HG02943 (cell line): Measurements from ENCODE around the gene KIAA1328.

Experiments used
- ATAC-seq: cut with Tn5 transposase; IDR thresholded peaks from one replicate; pipeline ENCODE4 v1.9.1; 2021; ENCODE audit warnings: mild to moderate bottlenecking, low read depth, moderate library complexity; ENCODE audit not compliant: unreplicated experiment

KIAA1328 gene

DNA sequence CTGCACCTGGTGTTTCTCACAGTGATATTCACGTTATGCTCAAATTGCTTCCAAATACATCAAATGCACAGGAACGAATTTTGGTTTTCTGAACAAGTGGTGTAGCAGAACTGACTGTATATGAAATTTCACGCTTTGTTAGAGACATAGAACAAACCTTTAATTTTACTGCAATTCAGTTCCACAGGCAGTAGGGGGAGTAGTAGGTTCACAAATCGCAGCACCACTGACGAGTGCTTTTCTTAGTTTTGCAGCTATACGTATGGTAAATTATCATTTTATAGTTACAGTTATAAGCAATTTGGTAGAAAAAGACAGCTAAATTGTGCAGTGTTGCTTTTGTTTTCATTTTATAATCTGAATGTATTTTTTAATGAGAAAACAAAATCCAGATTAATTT is 113.3 kb downstream of the KIAA1328 start:
- ATAC-seq = no peak

DNA sequence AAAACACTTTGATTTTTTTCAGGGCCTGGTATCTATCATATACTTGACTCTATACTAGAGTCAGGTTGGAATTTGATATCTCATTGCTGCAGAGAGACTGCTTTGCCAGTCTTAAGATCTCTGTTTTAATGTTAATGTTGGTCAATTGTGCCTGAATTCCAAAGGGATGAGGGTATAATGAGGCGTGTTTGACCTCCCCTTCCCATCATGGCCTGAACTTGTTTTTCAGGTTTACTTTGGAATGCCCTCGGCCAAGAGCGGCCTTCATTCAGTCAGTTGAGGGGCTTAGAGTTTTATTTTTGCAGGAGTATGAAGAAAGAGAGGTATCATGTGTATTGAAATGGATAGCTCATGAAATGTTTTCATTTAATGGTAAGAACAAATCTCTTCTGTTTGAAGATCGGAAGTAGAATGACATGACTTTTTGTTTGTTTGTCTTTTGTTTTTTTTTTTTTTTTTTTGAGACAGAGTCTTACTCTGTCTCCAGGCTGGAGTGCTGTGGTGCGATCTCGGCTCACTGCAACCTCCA is 119.0 kb downstream of the KIAA1328 start:
- no peak for ATAC-seq

DNA sequence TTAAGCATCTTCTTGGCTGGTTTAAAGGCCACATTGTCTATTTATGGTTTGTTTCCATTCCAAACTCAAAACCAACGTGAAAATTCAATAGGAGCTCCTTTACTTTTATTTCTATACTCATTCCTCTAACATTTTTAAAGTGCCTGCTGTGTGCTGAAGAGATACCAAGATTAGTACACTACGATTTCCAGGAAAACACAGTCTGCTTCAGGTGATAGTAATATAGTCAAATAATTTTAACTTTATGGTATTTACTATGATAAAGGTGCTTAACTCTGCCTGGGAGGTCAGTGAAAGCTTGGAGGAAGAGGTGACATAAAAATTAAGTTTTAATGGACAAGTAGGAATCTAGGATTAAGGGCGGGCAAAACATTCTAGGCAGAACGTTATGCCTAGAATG is 121.4 kb downstream of the KIAA1328 start:
- no peak for ATAC-seq

DNA sequence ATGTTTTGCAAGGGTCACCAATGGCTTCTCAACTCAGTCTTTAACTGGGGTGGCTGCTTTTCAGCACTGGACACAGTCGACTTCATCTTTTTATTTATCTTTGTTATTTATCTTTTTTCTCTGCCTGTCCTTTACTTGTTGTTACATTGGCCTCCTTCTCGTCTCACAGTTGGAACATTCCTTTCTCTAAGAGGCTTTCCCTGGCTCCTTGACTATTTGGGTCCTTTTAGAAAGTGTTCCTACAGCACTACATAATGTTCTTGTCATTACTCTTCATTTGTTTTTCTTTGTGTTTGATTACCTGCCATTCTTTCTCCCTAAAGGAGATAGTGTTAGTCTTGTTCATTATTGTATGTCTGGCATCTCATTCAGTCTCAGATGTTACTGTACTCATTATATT is 122.0 kb downstream of the KIAA1328 start:
- no peak for ATAC-seq

DNA sequence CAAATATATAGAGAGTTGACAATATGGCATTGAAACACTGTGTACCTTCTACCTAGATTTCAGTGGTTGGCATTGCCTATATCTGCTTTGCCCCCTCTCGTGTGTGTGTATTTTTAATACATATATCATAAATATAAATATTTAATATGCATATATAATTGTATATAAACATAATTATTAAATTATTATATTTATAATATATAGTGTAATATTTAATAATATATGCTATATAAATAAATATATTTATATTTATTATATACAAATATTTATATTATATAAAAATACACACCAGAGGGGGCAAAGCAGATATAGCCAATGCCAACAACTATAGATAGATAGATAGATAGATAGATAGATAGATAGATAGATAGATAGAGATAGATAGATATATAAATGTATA is 124.1 kb downstream of the KIAA1328 start:
- ATAC-seq = no peak

DNA sequence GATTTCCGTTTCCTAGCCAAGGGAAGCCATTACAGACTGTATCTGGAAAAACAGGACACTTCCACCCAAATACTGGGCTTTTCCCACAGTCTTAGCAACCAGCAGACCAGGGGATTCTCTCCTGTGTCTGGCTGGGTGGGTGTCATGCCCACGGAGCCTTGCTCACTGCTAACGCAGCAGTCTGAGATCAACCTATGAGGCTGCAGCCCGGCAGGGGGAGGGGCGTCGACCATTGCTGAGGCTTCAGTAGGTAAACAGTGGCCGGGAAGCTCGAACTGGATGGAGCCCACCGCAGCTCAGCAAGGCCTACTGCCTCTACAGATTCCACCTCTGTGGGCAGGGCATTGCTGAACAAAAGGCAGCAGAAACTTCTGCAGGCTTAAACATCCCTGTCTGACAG is 131.1 kb downstream of the KIAA1328 start:
- ATAC-seq = no peak

DNA sequence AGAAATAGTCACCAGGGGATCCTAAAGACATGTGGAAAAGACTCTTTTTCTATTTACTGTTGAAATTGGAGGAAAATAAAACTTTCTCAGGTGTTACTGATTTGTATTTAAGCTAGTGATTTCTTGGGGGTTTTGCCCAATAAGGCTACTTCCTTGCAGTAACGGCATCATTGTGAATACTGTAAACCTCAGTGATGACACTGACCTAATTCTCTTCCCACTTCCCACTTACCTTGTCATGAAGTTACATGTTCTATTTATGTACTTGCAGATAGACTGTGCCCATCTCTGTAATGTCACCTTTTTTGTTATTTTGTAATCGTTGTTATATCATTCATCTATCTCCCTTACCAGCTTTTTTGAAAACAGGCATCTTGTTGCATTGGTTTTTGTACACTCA is 134.5 kb downstream of the KIAA1328 start:
- ATAC-seq = no peak

DNA sequence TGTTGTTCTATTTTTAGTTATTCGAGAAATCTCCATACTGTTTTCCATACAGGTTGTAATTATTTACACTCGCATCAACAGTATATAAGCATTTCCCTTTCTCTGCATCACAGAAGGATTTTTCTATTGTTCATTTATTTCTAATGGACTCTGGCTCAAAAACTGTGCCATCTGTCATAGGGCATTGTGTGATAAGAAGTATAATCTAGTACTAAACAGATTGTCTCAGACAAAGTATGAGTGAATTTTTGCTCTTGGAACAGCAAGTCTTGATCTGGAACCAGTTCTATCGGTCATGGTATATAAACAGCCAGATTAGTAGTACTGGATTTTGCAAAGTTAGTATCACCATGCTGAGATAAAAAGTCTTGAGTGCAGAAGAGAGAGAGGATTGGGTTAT is 145.8 kb downstream of the KIAA1328 start:
- no peak for ATAC-seq

DNA sequence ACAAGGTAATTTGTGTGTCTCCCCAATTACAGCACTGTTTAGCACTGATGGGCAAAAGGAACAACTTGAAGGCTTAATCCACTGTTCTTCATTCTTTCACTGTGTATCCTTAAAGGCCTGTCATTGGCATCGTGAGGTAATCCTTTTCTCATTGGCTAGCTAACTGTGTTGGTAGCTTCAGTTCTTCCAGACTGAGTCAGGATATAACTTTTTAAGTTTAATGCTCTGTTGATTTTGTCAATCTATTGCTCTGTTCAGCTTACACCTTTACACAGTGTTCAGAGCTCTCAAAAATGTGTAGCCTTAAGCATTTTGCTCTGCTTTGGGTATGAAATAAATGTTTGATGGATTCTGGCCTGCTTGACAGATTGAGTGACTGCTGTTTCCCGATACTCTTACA is 148.2 kb downstream of the KIAA1328 start:
- no peak for ATAC-seq

DNA sequence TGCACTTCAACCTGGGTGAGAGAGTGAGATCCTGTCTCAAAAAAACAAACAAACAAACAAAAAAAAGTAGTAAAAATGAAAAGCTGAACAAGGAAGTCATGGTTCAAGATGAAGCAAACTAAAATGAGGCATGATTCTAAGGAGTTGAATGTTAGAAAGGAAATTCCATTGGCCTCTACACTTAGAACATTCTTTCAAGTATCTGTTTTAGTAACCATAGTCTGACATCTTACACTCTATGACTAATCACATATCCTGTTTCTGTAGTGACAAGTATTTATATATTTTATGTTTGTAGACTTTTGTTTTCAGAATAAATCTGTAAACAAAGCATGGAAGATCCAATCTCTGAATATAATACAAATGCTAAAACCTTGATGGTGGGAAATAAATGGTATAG is 164.1 kb downstream of the KIAA1328 start:
- ATAC-seq = no peak

DNA sequence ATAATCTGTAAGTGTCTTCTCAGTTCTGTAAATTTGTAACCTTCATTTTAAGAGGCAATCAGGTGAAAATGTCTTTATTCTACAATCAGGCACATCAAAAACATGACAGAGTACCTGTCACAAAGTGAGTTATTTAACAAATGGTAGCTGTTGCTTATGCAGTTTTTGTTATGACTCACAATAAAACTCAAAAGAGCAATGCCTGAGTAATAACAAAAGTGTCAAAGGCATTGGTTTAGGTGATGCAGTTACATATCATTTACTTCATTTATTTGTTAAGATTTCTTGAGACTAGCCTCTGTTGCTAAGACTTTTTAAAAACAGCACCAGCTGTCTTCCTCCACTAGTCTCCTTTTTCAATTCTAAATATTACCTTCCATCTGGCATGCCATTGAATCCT is 177.8 kb downstream of the KIAA1328 start:
- ATAC-seq = peak; percentile 63

DNA sequence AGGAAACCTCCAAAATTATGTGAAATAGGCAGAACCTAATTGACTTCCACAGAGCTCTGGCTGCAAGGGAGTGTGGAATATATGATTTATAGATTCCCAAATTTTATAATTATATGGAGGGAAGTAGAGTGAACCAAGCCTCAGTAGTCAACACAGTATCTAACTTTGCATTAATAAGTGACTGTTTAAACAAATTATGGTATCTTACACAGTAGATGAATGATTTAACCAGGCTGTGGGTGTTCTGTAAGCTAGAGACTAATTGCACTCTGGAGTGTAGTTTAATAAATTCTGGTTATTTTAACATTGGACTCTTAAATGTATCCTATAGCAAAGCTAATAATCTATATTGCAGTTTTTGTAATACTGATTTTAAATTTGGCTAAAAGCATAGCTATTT is 183.5 kb downstream of the KIAA1328 start:
- ATAC-seq = no peak

DNA sequence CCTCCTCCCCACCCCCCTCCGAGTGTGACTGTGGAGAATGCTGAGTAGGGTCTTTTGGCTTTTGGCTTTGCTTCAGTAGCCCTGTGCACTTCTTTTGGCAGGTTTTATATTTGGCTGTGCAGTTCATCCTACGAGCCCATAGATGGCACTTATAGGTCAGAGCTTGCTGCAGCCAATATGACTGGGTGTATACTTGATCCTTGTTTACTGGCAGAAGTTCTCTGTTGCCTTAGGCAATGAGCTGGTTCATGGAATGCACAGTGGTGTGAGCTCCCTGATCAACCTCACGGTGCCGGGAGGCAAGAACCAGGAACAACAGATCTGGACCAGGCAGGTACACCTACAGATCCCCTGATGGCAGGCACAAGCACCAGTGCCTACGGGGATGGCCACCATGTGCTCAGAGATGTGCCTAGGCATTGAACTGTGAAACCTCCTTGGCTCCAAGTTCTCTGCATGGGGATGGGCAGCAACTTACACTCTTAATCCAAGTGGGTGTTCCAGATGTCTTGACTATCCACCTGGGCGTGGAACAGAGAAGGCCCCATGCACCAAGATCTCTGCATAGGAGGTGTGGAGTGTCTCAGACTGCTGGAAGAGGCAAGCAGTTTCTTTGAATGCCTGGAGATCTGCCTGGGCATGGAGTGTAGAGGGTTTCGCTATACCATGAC is 190.4 kb downstream of the KIAA1328 start:
- no peak for ATAC-seq

DNA sequence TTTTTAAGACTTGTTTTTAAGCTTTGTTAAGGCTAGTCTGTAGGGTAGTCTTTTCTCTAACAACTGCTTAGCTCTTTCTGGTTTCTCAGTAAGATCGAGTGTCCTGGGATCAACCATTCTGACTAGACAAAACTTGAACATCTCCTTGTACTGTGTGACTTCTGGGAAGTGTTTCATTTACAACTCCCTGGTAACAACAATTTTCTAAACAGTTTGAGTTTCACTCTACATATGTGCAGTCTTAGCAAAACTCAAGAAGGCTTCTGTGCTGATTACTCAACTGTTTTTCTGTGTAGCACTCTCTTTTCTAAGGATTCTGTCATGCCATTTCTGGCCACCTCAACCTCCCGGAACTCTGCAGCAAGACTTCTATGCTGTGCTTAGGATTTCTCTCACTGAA is 204.5 kb downstream of the KIAA1328 start:
- no peak for ATAC-seq

DNA sequence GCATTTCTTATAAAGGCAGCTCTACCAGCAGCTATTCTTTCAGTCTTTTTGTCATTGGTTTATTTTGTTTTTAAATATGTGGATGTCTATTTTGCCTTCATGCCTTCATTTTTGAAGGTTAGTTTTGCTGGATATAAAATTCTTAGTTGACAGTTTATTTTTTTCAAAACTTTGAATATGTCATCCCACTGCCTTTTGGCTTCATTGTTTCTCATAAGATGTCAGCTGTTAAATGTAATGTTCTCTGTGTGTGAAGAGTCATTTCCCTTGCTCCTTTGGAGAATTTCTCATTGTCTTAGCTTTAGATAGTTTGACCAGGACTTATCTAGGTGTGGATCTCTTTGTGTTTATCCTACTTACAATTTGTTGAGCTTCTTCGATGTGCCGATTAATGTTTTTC is 213.5 kb downstream of the KIAA1328 start:
- ATAC-seq = no peak

DNA sequence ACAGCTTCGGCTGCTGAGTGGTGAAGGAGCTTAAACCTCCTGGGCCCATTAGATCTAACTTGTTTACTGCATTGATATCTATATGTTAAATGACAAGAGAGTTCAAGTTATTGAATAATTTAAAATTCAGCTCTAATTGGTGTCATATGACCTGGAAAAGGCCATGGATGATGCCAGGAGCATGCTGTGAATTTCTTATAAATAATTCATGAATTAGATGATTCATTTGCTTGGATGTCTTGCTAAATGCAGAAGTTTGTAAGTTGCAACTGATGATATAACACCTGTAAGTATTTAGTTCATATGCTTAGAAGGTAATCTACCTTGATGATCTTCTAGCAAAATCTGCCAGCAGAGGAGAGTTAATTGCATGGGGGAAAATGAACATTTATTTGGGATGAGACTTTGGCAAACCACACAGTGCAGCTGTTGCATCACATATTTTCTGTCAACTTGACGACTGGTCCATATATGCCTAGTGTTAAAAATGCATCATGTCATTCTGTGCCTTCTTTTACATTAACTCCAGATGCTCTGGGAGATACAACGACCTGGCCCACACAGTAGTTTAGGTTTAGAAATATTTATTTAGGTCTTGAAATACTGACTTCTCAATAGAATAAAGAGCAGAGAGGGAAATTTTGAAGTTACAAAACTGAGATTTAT is 226.3 kb downstream of the KIAA1328 start:
- no peak for ATAC-seq

DNA sequence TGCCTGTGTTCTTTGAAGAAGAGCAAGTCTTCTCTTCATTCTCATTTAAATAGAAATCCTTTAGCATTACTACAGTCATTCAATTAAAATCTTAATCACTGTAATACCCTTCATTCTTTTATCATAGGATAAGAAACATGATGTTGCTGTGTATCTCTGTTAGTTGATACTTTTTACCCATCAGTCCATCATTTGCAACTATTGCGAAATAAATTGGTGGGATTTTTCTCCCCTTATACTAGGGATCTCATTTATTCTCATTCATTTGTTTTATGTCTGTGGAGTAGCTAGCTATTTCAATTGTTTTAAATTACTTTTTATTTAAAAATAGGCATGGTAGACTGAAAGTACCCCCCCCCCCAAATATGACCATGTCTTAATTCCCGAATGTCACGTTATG is 235.3 kb downstream of the KIAA1328 start:
- ATAC-seq = no peak

DNA sequence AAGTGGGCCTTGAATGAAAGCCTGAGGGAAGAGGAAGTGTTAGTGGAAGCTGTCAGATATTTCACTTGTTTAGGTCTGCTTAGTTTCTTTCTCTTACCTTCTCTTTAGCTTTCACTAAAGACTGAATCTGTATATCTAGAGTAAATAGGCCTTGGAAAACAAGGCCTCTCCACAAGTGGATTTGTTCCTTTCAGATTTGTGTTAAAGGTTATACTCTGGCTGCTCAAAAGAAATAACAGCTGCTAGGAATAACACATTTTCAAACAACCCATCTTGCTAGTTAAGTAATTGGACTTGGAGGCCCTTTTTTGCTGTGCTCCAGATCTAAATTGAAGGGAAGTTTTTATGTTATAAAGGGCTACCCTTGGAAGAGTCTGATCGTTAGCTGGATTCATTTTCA is 236.3 kb downstream of the KIAA1328 start:
- no peak for ATAC-seq

DNA sequence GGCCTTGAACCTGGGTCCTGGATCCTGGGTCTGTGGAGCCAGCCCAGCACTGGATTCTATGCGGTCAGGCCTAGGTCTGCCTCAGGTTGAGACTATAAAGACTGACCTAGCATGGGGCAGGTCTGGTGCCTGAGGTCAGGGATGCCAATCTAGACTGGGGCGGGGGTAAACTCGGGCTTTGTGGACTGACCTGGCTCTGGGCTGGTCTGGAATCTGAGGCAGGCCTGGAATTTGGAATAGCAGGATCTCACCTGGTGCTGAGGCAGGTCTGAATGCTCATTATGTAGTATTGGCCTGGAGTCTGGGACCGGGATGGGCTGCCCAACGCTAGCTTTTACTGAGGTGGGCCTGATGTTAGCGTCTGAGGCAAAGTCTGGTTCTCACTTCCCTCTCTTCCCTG is 256.0 kb downstream of the KIAA1328 start:
- ATAC-seq = no peak

DNA sequence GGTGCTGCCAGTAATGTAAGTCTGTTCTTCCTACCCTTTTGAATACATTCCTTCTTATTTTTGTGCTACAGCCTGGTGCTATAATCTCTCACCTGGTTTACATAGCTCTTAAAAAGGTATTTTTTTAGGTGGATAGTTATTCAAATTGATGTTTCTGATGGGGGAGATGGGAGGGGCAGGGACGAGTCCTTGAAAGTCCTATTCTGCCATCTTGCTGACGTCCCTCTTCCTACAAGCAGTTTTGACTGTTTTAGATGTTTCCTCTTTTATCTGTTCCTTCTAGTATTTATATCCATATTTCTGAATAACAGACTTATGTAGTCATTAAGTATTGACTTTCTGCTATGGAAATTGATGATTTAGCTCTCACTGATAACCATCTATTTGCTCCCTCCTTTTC is 256.4 kb downstream of the KIAA1328 start:
- no peak for ATAC-seq

DNA sequence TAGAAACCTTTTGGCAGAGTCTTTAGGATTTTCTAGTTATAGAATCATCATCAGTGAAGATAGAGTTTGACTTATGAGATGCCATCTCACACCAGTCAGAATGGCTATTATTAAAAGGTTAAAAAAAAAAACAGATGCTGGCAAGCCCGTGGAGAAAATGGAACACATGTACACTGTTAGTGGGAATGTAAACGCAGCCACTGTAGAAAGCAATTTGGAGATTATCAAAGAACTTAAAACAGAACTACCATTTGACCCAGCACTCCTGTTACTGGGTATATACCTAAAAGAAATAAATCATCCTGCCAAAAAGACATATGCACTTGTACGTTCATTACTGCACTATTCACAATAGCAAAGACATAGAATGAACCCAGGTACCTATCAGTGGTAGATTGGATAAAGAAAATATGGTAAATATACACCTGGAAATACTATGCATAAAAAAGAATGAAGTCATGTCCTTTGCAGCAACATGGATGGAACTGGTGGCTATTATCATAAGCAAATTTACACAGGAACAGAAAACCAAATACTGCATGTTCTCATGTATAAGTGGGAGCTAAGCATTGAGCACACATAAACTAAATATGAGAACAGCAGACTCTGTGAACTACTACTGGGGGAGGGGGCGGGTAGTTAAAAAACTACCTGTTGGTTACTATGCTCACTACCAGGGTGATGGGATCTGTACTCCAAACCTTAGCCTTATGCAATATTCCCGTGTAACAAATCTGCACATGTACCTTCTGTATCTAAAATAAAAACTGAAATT is 279.0 kb downstream of the KIAA1328 start:
- ATAC-seq = no peak

DNA sequence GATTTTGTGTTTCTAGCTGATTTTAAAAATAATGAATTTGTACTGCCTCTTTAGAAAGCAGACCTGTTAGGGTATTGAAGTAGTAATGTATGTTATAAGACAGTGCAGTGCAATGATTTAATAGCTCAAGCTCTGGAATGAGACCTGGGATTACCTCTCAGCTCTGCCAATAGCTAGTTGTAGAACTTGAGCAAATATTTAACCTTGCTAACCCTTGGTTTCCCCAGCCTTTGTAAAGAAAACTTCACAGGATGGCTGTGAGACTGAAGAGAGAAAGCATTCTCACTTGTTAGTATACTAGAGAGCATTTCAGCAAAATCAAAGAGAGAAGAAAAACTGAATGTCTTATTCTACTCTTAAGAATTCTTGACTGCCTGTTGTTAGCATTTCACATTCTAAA is 293.9 kb downstream of the KIAA1328 start:
- ATAC-seq = no peak
